ENCODE results near the gene SLC17A9.
"Not testable (repeated sequence)": the region's sequence is repeated elsewhere in the genome, so short reads cannot be mapped to it uniquely, and the experiment has no call there.

SLC17A9 gene

DNA sequence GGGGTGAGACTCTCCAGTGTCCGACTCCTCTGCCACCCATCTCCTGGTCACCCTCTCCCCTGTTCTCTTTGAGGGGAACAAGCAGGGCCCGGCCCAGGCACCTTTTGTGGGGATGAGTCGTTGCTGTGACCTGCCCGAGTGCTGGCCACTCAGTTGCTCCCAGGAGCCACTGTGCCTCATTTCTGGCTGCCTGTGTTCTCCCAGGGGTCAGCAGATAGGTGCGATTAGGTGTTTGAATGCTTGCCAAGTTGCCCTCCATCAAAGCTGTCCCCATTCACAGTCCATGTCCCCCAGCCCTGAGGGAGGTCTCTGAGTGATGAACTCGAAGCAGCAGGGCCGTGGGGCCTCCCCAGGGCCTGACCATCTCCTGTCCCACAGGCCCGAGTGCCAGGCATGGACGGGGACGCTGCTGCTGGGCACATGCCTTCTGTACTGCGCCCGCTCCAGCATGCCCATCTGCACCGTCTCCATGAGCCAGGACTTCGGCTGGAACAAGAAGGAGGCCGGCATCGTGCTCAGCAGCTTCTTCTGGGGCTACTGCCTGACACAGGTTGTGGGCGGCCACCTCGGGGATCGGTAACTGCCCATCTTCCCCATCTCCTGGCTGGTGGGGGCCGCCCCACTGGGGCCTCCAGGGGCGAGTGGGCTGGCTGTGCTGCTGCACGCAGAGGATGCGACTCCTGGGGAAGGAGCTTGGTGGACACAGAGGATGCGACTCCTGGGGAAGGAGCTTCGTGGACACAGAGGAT, 4.1 kb downstream of the SLC17A9 start:
- no peak for DNase-seq (ENCODE audit: low read depth)

DNA sequence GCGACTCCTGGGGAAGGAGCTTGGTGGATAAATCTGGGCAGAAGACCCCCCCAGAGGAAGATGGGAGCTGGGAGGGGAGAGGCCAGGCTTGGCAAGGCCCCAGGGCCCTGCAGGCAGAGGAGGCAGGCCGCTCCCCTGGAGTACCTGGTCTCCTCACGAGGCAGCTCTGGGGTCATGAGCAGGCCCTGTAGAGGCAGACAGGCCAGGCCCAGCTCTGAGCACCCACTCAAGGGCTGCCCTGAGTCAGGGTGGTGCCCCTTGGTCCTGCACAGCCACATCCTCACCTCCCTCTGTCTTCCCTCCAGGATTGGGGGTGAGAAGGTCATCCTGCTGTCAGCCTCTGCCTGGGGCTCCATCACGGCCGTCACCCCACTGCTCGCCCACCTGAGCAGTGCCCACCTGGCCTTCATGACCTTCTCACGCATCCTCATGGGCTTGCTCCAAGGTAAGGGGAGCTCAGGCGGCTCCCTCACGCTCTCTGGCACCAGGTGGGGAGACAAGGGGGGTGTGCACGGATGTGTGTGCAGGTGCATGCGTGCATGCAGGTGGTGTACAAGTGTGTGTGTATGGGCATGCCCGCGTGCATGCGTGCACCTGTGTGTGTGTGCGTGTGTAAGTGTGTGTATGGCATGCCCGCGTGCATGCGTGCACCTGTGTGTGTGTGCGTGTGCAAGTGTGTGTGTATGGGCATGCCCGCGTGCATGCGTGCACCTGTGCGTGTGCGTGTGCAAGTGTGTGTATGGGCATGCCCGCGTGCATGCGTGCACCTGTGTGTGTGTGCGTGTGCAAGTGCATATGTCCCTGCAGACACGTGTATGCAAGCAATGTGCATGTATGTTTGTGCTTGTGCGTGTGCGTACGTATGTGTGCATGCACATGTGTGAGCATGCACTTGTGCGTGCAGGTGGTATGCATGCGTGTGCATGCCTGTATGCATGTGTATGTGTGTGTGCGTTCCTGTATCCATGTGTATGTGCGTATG, 4.9 kb downstream of the SLC17A9 start:
- no peak for DNase-seq (ENCODE audit: low read depth)

DNA sequence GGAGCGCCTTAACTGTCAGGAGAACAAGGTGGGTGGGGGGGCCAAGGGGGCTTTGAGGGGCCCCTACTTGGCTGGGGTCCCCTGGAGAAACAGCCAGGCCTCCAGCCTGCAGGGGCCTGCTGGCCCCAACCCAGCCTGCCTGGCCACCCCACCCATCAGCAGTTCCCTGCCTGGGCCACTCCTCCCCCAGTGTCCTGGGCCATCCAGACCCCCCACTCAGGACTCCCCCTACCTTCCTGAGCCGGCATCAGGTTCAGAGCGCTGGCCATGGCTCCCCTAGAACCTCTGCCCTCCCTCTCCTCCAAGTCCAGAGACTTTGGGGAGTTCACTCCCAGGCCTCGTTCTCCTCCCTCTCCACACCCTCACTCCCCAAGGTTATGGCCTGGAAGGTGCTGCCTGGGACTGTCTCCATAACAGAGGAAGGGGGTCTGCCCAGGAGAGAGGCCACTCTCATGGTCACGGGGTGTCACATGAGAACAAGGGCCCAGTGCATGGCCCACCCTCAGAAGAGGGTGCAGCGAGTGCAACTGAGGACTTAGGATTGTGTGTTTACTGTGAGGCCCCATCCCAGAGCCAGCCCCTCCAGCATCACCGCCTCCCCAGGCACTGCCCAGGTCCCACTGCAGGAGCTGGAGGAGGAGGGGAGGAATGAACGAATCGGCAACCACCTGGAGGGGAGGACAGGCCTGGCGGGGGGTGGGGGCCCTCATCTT, 6.0 kb downstream of the SLC17A9 start:
- no peak for DNase-seq (ENCODE audit: low read depth)

GRCh38 chr20:62959101-62959971, 6.8 kb downstream of the SLC17A9 start:
- no peak for DNase-seq (ENCODE audit: low read depth)

- DNase-seq (ENCODE audit: low read depth): no peak
Measured at GRCh38 chr20:62959998-62960436, 7.5 kb downstream of the SLC17A9 start.

DNA sequence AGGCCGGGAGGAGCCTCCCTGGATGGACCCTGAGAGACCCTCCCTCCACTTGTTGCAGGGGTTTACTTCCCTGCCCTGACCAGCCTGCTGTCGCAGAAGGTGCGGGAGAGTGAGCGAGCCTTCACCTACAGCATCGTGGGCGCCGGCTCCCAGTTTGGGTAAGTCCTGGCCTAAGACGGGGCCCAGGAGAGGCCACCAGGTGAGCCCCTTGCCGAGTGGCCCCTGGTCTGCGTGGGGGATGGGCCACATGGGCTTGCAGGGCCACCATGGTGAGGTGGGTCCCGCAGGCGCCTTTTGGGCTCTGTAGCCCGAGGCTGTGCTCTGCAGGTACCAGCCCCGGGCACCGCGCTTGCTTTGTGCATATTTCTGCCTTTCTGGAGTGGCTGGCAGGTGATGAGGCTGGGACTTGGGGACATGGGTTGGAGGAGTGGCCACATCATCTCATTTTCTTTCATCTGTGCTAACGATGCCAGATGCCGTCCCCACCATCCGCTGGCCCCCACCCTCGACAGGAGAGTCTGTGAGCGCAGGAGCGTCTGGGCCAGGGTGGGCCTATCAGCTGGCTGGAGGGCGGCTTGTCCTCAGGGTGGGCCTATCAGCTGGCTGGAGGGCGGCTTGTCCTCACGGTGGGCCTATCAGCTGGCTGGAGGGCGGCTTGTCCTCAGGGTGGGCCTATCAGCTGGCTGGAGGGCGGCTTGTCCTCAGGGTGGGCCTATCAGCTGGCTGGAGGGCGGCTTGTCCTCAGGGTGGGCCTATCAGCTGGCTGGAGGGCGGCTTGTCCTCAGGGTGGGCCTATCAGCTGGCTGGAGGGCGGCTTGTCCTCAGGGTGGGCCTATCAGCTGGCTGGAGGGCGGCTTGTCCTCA, 8.2 kb downstream of the SLC17A9 start:
- DNase-seq (ENCODE audit: low read depth): not testable (repeated sequence)

DNA sequence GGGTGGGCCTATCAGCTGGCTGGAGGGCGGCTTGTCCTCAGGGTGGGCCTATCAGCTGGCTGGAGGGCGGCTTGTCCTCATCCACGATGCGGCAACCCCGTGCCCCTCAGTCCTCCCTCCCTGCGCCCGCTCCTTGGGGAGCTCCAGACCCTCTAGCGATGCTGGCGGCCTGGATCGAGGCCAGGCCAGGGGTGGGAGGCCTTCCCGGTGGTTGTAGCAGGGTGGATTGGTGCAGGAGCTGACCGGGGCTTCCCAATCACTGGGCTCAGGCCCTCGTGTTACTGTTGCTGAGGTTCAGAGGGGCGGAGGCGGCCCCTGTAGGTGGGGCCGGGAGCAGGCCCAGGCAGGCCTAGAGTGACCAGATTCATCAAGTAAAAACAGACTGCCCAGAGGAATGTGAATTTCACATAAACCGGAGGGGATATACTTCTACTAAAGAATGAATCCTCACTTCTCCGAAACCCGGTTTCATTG, 8.8 kb downstream of the SLC17A9 start:
- no peak for DNase-seq (ENCODE audit: low read depth)

DNA sequence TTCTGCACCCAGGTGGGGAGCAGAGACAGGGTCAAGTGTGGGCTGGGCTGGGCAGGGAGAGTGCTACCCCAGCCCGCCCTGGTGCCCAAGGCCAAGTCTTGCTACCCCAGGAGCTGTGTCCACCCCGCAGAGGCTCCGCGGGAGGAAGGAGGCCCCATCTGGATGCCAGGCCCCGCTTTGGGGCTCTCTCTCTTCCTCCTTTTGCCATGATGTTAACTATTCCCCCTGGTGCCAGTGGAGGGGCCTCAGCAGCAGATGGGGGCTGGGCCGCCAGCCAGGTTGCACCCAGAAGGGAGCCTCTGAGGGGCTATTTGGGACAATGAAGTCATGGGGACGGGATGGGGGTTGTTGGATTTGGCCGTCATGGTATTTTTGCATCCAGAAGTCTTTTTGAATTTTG, 9.3 kb downstream of the SLC17A9 start:
- no peak for DNase-seq (ENCODE audit: low read depth)

- no peak for DNase-seq (ENCODE audit: low read depth)
Measured at GRCh38 chr20:62962221-62962879, 9.8 kb downstream of the SLC17A9 start.

- no peak for DNase-seq (ENCODE audit: low read depth)
Measured at GRCh38 chr20:62962891-62963613, 10.5 kb downstream of the SLC17A9 start.

GRCh38 chr20:62963614-62964397, 11.3 kb downstream of the SLC17A9 start:
- DNase-seq (ENCODE audit: low read depth): no peak

- DNase-seq (ENCODE audit: low read depth): no peak
Measured at GRCh38 chr20:62964700-62965099, 12.2 kb downstream of the SLC17A9 start.

DNA sequence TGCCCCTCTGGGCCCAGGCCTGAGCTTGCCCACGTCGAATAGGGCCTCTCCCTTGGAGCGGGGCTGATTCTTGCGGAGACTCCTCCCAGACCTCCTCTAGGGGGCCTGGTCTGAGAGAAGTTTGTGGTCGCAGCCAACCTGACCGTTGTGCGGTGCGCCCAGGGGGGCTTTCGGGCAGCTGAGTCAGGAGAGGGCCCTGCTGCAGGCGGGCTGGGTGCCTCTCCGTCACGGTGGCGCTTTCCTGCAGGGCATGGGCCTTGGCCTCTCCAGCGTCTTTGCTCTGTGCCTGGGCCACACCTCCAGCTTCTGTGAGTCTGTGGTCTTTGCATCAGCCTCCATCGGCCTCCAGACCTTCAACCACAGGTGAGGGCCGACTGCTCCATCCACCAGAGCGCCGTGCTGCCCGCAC, 12.9 kb downstream of the SLC17A9 start:
- no peak for DNase-seq (ENCODE audit: low read depth)

- no peak for DNase-seq (ENCODE audit: low read depth)
Measured at GRCh38 chr20:62966212-62967148, 14.0 kb downstream of the SLC17A9 start.

GRCh38 chr20:62967149-62967501, 14.6 kb downstream of the SLC17A9 start:
- no peak for DNase-seq (ENCODE audit: low read depth)

DNA sequence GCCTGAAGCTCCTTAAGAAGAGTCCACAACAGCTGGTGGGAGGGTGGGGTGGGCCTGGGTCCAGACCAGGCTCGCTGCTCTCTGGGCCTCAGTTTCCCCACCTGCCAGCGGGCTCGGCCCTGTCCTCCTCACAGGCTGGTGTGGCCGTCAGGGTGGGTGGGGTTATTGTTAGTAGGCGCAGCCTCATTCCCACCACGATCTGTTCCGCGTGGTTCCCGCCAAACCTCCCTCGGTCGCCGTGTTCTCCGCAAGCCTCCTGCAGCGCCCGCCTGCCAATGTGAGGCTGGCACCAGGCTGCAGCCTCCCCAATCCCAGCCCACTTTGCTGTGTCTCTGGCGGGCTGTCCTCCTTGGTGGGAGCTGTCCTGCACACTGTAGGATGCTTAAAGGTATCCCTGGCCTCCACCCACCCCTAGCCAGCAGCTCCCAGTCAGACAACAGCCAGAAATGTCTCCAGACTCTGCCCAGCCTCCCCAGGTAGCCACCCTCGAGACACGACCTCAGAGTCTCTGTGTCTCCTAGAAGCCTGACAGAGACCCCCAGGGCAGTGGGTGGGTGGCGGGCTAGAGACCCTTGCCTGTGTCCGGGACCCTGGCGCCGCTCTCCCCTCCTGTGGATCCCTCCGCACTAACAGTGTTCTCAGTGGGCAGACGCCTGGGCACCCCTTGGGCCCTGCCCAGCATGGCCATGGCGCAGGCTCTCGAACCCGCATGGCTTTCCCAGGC, 15.3 kb downstream of the SLC17A9 start:
- no peak for DNase-seq (ENCODE audit: low read depth)

Data from activated T-helper 1 cell treated with Interleukin-2 at 50 U/mL for 16 hours (primary cell).